B cell (primary cell): ENCODE measurements around the gene SLC41A3. TPM values are rescaled to one million over a fixed set of nuclear protein-coding genes. Genes with fewer than 3 reads are reported as not detected.

Source experiments
- ATAC-seq: fragments of 200-7000 bp; cut with Tn5 transposase; one replicate; pipeline ENCODE4 v1.10.0; 2021; ENCODE audit warnings: low read depth, mild to moderate bottlenecking, moderate number of reproducible peaks, moderate library complexity
- CTCF ChIA-PET: fragments of 350-600 bp; sonication (Branson Sonifier 250); formaldehyde crosslinking; loops from one replicate; lab custom pipeline; 2021; ENCODE audit warnings: antibody characterized with exemption, inconsistent platforms; lab: Charles Lee
- POLR2A ChIA-PET: fragments of 350-600 bp; sonication (Branson Sonifier 250); formaldehyde crosslinking; loops from one replicate; lab custom pipeline; 2021; ENCODE audit warnings: antibody characterized with exemption; lab: Charles Lee
- DNase-seq: peaks from one replicate; pipeline ENCODE4 v3.0.0; 2013
- H2AFZ ChIP-seq: 2 replicates; pipeline ENCODE4 v1.6.1; 2012; ENCODE audit warnings: mild to moderate bottlenecking, low read depth, low read length; ENCODE audit not compliant: insufficient read depth, poor library complexity, severe bottlenecking
- H3K27ac ChIP-seq, 2 donors: 1 replicate in 1 of 2; 2 replicates in 1 of 2; pipeline ENCODE4 v1.5.1; 2012 to 2013; ENCODE audit warnings: low read length in 2 of 2, mild to moderate bottlenecking in 2 of 2, moderate library complexity in 1 of 2
- H3K27me3 ChIP-seq, 4 experiments: fragments of 200-600 bp in 1 of 4; sonication (generic) in 1 of 4; replicated peaks in 1 of 4; 1 replicate in 2 of 4; 2 replicates in 2 of 4; pipeline versions ENCODE4 v1.6.1 to v1.7.0; 2013 to 2016; ENCODE audit warnings: low read length in 3 of 4, mild to moderate bottlenecking in 2 of 4, mixed read lengths in 1 of 4, moderate library complexity in 1 of 4; ENCODE audit not compliant: insufficient read depth in 4 of 4, control insufficient read depth in 3 of 4; ENCODE audit errors: control extremely low read depth in 1 of 4
- H3K36me3 ChIP-seq, 2 experiments: replicated peaks in 1 of 2; 1 replicate in 1 of 2; 2 replicates in 1 of 2; pipeline versions ENCODE4 v1.6.1 to v1.7.1; 2013; ENCODE audit warnings: low read length in 1 of 2; ENCODE audit not compliant: insufficient read depth in 2 of 2, control insufficient read depth in 1 of 2; ENCODE audit errors: control extremely low read depth in 1 of 2, extremely low read depth in 1 of 2
- H3K4me1 ChIP-seq, 2 donors: fragments of 200-600 bp in 1 of 2; sonication (generic) in 1 of 2; 1 replicate in 1 of 2; 2 replicates in 1 of 2; pipeline versions ENCODE4 v1.5.1 to v1.6.1; 2013 to 2017; ENCODE audit warnings: low read length in 2 of 2; ENCODE audit not compliant: control insufficient read depth in 2 of 2, insufficient read depth in 2 of 2
- H3K4me2 ChIP-seq: replicated peaks from 2 replicates; pipeline ENCODE3; 2012; ENCODE audit warnings: mild to moderate bottlenecking, low read depth, low read length; ENCODE audit not compliant: poor library complexity, severe bottlenecking
- H3K4me3 ChIP-seq, 5 experiments: fragments of 200-600 bp in 1 of 5; sonication (generic) in 1 of 5; 1 replicate in 3 of 5; 2 replicates in 2 of 5; pipeline versions ENCODE4 v1.5.1 to v1.7.0; 2011 to 2016; ENCODE audit warnings: low read length in 4 of 5, mild to moderate bottlenecking in 4 of 5, low read depth in 2 of 5, control low read depth in 1 of 5, moderate library complexity in 1 of 5; ENCODE audit not compliant: insufficient read depth in 1 of 5; ENCODE audit errors: control extremely low read depth in 1 of 5, extremely low read depth in 1 of 5
- H3K79me2 ChIP-seq: fragments of 200-600 bp; sonication (generic); one replicate; pipeline ENCODE4 v1.6.0; 2016; ENCODE audit warnings: low read length; ENCODE audit not compliant: control insufficient read depth, insufficient read depth
- H3K9ac ChIP-seq: fragments of 200-600 bp; sonication (generic); 2 replicates; pipeline ENCODE4 v1.6.1; 2017; ENCODE audit warnings: mild to moderate bottlenecking, low read length, moderate library complexity
- H3K9me3 ChIP-seq, 3 donors: one replicate each; pipeline versions ENCODE4 v1.6.1 to v1.7.1; 2013; ENCODE audit warnings: low read length in 2 of 3; ENCODE audit not compliant: control insufficient read depth in 2 of 3, insufficient read depth in 1 of 3; ENCODE audit errors: control extremely low read depth in 1 of 3
- H4K20me1 ChIP-seq: 2 replicates; pipeline ENCODE4 v1.6.0; 2012; ENCODE audit warnings: mild to moderate bottlenecking, low read length; ENCODE audit not compliant: insufficient read depth, control insufficient read depth, poor library complexity, severe bottlenecking
- H3K27ac Mint-ChIP-seq: one replicate; pipeline ENCODE4 v1.8.0; 2021; ENCODE audit warnings: mixed read lengths
- H3K27me3 Mint-ChIP-seq: one replicate; pipeline ENCODE4 v1.8.0; 2021; ENCODE audit warnings: mixed read lengths
- H3K4me1 Mint-ChIP-seq: one replicate; pipeline ENCODE4 v1.8.0; 2021; ENCODE audit warnings: mixed read lengths
- H3K4me3 Mint-ChIP-seq: one replicate; pipeline ENCODE4 v1.8.0; 2021; ENCODE audit warnings: mixed read lengths
- H3K9me3 Mint-ChIP-seq: one replicate; pipeline ENCODE4 v1.8.0; 2022; ENCODE audit warnings: mixed read lengths; ENCODE audit not compliant: insufficient read depth
- CTCF ChIP-seq: fragments of 200-600 bp; IDR thresholded peaks from one replicate; pipeline ENCODE4 v1.8.0; 2022; ENCODE audit warnings: antibody characterized with exemption, mild to moderate bottlenecking
- EZH2 ChIP-seq: IDR thresholded peaks from 2 replicates; pipeline ENCODE4 v1.6.1; 2012; ENCODE audit warnings: borderline replicate concordance, low read depth, mild to moderate bottlenecking, moderate library complexity, low read length; ENCODE audit not compliant: insufficient read depth, poor library complexity, severe bottlenecking
- WGBS: methylation state at CpG from one replicate; pipeline ENCODE4 v1.1.5; 2013; ENCODE audit warnings: missing lambda C conversion rate; ENCODE audit not compliant: insufficient coverage; 5-methylcytosine and 5-hydroxymethylcytosine counted together
- intact Hi-C: fragments of 100-400 bp; cut with micrococcal nuclease; formaldehyde crosslinking; loops from one replicate; pipeline ENCODE4 v1.10.0; 2022
- polyA plus RNA-seq: library from polyadenylated mRNA; depleted of rRNA; stranded (reverse); fragments of >200 nt; gene quantifications from 2 replicates; pipeline ENCODE4 v1.2.3, GENCODE V29; 2012
- total RNA-seq, 2 donors: library from RNA; stranded (reverse); fragments of 120-200 nt in 1 of 2; gene quantifications; 1 replicate in 1 of 2; 2 replicates in 1 of 2; pipeline versions ENCODE4 v1.2.3 to v1.2.4, GENCODE V29; 2013 to 2022

The SLC41A3 gene
- total and polyA plus RNA-seq, 2 donors (not counting 1 experiment from before 2014, with no cell fraction given) = 34.2 to 39.3 TPM

DNA sequence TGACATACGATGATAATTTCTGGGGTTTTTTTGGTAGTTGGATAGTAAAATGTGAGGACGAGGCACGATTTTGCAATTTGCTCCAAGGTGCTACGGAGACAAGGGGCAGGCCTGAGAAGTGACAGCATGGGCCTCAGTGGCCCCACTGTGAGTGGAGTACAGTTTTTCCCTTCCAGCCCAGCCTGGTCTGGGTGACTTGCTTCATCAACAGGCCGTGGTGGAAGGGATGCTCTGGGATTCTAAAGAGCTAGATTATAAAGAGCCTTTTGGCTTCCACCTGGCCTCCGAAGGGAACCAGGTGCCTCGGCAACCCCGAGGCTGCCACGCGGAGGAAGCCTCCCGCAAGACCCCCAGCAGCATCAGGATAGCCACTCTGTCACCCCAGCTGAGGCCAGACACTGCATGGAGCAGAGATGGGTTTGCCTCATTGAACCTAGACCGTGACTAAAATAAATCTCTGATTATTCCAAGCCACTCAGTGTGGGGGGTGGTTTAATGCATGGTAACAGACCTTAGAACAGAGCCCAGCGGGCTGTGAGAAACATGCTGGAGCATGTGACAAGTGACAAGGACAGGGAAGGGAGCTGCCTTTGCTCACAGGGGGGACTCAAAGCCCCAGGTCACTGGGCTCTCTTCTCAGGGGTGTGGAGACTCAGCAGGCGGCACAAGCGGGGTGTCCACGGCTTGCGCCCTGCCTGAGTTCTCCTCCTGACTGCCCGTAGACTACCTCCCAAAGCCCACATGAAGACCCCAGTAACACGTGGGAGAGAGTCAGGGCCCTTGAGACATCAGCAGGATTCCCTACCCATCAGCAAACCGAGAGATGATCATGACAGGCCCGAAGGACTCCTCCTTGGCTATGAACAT is 22.6 kb upstream of the SLC41A3 start:
- Histone ChIP-seq H3K4me1 (no peaks in the 10 kb centered on the region), H3K79me2 (no peaks in the 10 kb centered on the region), H4K20me1 (no peaks in the 10 kb centered on the region), H3K36me3 (no peaks in the 10 kb centered on the region), H3K9ac (no peak overlapping the region), H2AFZ (no peak overlapping the region), H3K9me3 (no peaks in the 10 kb centered on the region), H3K4me3 (no peak overlapping the region), H3K27me3 (no peaks in the 10 kb centered on the region), H3K4me2 (no peak overlapping the region), H3K27ac (no peak overlapping the region)
- CTCF ChIA-PET = no interaction called here
- H3K27ac Mint-ChIP-seq = no peak overlapping the region
- WGBS = 94% methylated on average over 19 of the region's 21 CpGs
- ATAC-seq (no peak), DNase-seq (no peak)
- POLR2A ChIA-PET = no interaction called here
- H3K4me1 Mint-ChIP-seq = no peaks in the 10 kb centered on the region
- TF ChIP-seq CTCF (no peak), EZH2 (no peak)
- H3K9me3 Mint-ChIP-seq = no peaks in the 10 kb centered on the region
- intact Hi-C loops = no loop called here
- no peaks in the 10 kb centered on the region for H3K27me3 Mint-ChIP-seq
- no peak overlapping the region for H3K4me3 Mint-ChIP-seq

DNA sequence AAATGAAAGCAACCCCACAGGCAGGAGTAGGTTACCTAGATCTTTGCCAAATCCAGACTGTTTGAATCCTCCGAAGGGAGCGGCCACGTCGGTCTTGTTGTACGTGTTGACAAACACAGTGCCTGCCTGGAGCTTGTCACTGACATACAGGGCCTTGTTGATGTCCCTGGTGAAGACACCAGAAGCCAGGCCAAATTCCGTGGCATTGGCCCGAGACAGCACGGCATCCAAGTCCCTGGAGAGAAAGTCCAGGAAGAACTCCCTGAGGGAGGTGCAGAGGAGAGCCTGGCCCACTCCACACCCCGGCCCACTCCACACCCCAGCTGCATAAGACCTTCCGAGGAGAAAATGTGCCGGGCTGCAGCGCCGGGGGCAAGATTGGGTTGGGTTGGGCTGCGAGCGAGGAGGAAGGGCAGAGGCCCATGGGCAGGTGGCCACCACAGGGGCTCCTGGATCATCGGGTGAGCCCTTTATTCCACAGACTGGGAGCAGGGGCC is 21.8 kb upstream of the SLC41A3 start:
- no peaks in the 10 kb centered on the region for H3K36me3 ChIP-seq
- no peaks in the 10 kb centered on the region for H3K27me3 ChIP-seq
- H3K4me3 ChIP-seq = no peak overlapping the region
- no peak overlapping the region for H3K27ac Mint-ChIP-seq
- no peaks in the 10 kb centered on the region for H3K9me3 ChIP-seq
- peaks cover 5% of the 10 kb centered on the region for H3K27me3 Mint-ChIP-seq
- H3K4me3 Mint-ChIP-seq = no peak overlapping the region
- intact Hi-C loops = no loop called here
- TF ChIP-seq EZH2 = no peak
- TF ChIP-seq CTCF = no peak
- no peak overlapping the region for H2AFZ ChIP-seq
- no peak overlapping the region for H3K4me2 ChIP-seq
- POLR2A ChIA-PET = no interaction called here
- WGBS = 94% methylated on average over 15 of the region's 16 CpGs
- no peaks in the 10 kb centered on the region for H3K79me2 ChIP-seq
- no peak overlapping the region for H3K27ac ChIP-seq
- H3K9ac ChIP-seq = no peak overlapping the region
- H4K20me1 ChIP-seq = no peaks in the 10 kb centered on the region
- H3K4me1 ChIP-seq = no peaks in the 10 kb centered on the region
- no peaks in the 10 kb centered on the region for H3K9me3 Mint-ChIP-seq
- DNase-seq = no peak
- CTCF ChIA-PET = no interaction called here
- no peaks in the 10 kb centered on the region for H3K4me1 Mint-ChIP-seq
- no peak for ATAC-seq
